ENCODE results near the gene TRPV2. TPM values are rescaled to one million over a fixed set of nuclear protein-coding genes. Genes with fewer than 3 reads are reported as not detected.

TRPV2 gene
- total and polyA plus RNA-seq, 4 donors: 2.9 to 9.3 (median 4.6) TPM

DNA sequence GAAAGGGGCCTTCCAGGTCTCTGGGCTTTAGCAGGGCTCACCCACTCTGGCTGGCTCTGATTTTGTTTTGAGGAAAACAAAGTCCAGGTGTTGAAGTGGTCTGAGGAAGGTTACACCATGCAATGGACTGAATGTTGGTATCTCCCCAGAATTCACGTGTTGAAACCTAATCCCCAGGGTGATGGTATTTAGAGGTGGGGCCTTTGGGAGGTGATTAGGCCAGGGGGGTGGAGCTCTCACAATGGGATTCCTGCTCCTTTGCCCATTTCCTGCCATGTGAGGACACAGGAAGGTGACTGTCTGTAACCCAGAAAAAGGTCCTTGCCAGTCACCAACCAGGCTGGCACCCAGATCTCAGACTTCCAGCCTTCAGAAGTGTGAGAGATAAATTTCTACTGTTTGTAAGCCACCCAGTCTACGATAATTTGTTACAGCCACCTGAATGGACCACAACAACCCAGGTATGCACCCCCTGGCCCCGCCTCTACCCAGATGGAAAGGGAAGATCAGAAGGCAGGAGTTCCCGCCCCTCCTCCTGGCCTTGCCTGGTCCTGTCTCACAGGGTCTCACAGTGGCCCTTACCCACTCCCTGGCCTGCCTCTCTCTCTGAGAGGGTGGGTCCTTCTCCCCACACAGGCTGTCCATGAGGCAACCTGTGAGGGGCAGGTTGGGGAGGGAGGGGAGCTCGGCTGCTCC, 44.6 kb downstream of the TRPV2 start (continued):
- TF ChIP-seq, protein P1, sequence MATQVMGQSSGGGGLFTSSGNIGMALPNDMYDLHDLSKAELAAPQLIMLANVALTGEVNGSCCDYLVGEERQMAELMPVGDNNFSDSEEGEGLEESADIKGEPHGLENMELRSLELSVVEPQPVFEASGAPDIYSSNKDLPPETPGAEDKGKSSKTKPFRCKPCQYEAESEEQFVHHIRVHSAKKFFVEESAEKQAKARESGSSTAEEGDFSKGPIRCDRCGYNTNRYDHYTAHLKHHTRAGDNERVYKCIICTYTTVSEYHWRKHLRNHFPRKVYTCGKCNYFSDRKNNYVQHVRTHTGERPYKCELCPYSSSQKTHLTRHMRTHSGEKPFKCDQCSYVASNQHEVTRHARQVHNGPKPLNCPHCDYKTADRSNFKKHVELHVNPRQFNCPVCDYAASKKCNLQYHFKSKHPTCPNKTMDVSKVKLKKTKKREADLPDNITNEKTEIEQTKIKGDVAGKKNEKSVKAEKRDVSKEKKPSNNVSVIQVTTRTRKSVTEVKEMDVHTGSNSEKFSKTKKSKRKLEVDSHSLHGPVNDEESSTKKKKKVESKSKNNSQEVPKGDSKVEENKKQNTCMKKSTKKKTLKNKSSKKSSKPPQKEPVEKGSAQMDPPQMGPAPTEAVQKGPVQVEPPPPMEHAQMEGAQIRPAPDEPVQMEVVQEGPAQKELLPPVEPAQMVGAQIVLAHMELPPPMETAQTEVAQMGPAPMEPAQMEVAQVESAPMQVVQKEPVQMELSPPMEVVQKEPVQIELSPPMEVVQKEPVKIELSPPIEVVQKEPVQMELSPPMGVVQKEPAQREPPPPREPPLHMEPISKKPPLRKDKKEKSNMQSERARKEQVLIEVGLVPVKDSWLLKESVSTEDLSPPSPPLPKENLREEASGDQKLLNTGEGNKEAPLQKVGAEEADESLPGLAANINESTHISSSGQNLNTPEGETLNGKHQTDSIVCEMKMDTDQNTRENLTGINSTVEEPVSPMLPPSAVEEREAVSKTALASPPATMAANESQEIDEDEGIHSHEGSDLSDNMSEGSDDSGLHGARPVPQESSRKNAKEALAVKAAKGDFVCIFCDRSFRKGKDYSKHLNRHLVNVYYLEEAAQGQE (IDR thresholded peaks at IDR 0.05): no peak
- TF ChIP-seq HNF4G (IDR thresholded peaks at IDR 0.05): no peak
- no peak for TF ChIP-seq FOXA1 (IDR thresholded peaks at IDR 0.05)
- no peak for TF ChIP-seq SP1 (IDR thresholded peaks at IDR 0.05)

DNA sequence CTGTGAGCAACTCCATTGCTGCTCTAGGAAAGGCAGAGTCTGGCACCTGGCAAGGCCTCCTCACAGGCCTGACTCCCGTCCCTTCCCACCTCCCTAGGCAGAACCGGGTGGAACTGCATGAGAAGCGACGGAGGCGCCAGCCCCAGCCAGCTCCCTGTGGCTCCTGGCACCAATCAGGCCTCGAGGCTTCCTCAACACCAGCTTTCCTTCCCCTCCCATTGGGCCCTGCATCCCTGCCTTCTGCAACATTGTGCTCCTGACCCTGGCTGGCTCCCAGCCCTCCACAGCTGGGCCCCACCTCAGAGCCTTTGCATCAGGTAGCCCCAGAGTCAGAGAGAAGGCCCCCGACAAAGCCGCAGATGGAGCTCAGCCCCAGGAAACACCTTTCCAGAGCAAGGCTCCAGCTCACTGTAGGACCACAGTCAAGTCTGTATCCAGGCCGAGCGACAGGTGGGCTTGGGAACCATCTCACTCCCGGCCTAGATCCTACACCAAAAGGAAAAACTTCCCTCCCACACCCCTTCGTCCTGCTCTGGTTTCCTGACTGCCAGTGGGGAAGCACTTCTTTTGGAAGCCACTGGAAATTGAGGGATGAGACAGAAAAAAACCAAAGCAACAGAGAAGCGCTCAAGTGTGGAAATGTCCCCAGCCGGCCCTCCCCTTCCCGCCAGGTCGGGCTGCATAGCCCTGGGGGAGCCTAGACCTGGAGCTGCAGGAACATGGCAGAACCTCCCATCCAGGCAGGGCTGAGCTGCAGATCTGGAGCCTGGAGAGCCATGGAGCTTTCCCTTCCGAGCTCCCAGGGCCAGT, 45.6 kb downstream of the TRPV2 start:
- H3K4me1 ChIP-seq (ENCODE audit: control insufficient read depth in 4 of 4, insufficient read depth in 4 of 4, low read length in 3 of 4): peaks cover 0 to 9% (median 7%) of the 10 kb centered on the region in 4 donors
- no peak overlapping the region for H3K4me3 ChIP-seq (ENCODE audit: low read depth in 1 of 3, low read length in 3 of 3)
- TF ChIP-seq GABPA (IDR thresholded peaks at IDR 0.05 in 1 of 2, conservative IDR thresholded peaks at IDR 0.05 in 1 of 2) (no peak), FOXA1 (IDR thresholded peaks at IDR 0.05) (no peak), NR2F2 (IDR thresholded peaks at IDR 0.05) (no peak), YY1 (IDR thresholded peaks at IDR 0.05) (no peak), TAF1 (conservative IDR thresholded peaks at IDR 0.05) (no peak), JUND (IDR thresholded peaks at IDR 0.05) (no peak), RAD21 (IDR thresholded peaks at IDR 0.05) (no peak), FOXA2 (IDR thresholded peaks at IDR 0.05) (no peak), HNF4A (conservative IDR thresholded peaks at IDR 0.05) (no peak), RXRA (IDR thresholded peaks at IDR 0.05) (no peak), SP1 (IDR thresholded peaks at IDR 0.05) (no peak), EGR1 (IDR thresholded peaks at IDR 0.05; ENCODE audit: low read depth in 2 of 2) (no peak)
- TF ChIP-seq, protein P1 (IDR thresholded peaks at IDR 0.05): no peak
- TF ChIP-seq, protein P2, sequence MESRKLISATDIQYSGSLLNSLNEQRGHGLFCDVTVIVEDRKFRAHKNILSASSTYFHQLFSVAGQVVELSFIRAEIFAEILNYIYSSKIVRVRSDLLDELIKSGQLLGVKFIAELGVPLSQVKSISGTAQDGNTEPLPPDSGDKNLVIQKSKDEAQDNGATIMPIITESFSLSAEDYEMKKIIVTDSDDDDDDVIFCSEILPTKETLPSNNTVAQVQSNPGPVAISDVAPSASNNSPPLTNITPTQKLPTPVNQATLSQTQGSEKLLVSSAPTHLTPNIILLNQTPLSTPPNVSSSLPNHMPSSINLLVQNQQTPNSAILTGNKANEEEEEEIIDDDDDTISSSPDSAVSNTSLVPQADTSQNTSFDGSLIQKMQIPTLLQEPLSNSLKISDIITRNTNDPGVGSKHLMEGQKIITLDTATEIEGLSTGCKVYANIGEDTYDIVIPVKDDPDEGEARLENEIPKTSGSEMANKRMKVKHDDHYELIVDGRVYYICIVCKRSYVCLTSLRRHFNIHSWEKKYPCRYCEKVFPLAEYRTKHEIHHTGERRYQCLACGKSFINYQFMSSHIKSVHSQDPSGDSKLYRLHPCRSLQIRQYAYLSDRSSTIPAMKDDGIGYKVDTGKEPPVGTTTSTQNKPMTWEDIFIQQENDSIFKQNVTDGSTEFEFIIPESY (IDR thresholded peaks at IDR 0.05): no peak
- TF ChIP-seq, protein P3, sequence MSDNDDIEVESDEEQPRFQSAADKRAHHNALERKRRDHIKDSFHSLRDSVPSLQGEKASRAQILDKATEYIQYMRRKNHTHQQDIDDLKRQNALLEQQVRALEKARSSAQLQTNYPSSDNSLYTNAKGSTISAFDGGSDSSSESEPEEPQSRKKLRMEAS (IDR thresholded peaks at IDR 0.05): no peak
- TF ChIP-seq, protein P4, sequence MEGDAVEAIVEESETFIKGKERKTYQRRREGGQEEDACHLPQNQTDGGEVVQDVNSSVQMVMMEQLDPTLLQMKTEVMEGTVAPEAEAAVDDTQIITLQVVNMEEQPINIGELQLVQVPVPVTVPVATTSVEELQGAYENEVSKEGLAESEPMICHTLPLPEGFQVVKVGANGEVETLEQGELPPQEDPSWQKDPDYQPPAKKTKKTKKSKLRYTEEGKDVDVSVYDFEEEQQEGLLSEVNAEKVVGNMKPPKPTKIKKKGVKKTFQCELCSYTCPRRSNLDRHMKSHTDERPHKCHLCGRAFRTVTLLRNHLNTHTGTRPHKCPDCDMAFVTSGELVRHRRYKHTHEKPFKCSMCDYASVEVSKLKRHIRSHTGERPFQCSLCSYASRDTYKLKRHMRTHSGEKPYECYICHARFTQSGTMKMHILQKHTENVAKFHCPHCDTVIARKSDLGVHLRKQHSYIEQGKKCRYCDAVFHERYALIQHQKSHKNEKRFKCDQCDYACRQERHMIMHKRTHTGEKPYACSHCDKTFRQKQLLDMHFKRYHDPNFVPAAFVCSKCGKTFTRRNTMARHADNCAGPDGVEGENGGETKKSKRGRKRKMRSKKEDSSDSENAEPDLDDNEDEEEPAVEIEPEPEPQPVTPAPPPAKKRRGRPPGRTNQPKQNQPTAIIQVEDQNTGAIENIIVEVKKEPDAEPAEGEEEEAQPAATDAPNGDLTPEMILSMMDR (IDR thresholded peaks at IDR 0.05; ENCODE audit: low read depth, low read length, missing input control): no peak
- TF ChIP-seq, protein P5, sequence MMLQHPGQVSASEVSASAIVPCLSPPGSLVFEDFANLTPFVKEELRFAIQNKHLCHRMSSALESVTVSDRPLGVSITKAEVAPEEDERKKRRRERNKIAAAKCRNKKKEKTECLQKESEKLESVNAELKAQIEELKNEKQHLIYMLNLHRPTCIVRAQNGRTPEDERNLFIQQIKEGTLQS (IDR thresholded peaks at IDR 0.05): no peak
- no peaks in the 10 kb centered on the region for H3K36me3 ChIP-seq (ENCODE audit: control insufficient read depth in 4 of 4, insufficient read depth in 3 of 4, low read depth in 1 of 4, low read length in 3 of 4)
- H3K27me3 ChIP-seq (ENCODE audit: control insufficient read depth in 4 of 4, insufficient read depth in 4 of 4, low read length in 3 of 4): no peaks in the 10 kb centered on the region
- H3K9me3 ChIP-seq (ENCODE audit: control insufficient read depth in 4 of 4, low read length in 3 of 4): no peaks in the 10 kb centered on the region
- no peak overlapping the region for H3K9ac ChIP-seq (ENCODE audit: low read depth in 1 of 2, low read length in 2 of 2)
- WGBS: 97% methylated on average over 17 of the region's 17 CpGs
- no peak for DNase-seq (ENCODE audit: low spot score)
- H3K27ac ChIP-seq (ENCODE audit: low read depth in 1 of 2, low read length in 2 of 2): no peak overlapping the region
